MCF 10A (cell line): ENCODE measurements around the gene DMXL2. TPM values are rescaled to one million over a fixed set of nuclear protein-coding genes. Genes with fewer than 3 reads are reported as not detected.

Source experiments
- BruUV-seq: library from RNA; stranded (reverse); fragments of 400-500 nt; replicated peaks from 2 replicates; lab custom pipeline; 2021; lab: Mats Ljungman, UMichigan
- CTCF ChIA-PET: fragments of 300-600 bp; sonication (Branson Sonifier 250); formaldehyde crosslinking; extraction: SDS; loops from one replicate; lab custom pipeline; 2021; ENCODE audit warnings: antibody characterized with exemption, inconsistent platforms; lab: Yijun Ruan, JAX
- POLR2A ChIA-PET: fragments of 300-600, 350-650 bp; sonication (Branson Sonifier 250); formaldehyde crosslinking; extraction: SDS; loops from one replicate; lab custom pipeline; 2020; ENCODE audit warnings: antibody characterized with exemption, inconsistent platforms; lab: Yijun Ruan, JAX
- DNase-seq: peaks from one replicate; pipeline ENCODE4 v3.0.0-alpha.2; 2018; ENCODE audit not compliant: unreplicated experiment
- H3K27ac Mint-ChIP-seq: one replicate; pipeline ENCODE4 v1.8.0; 2022; ENCODE audit warnings: mild to moderate bottlenecking, low read depth, mixed read lengths; ENCODE audit not compliant: unreplicated experiment
- H3K27me3 Mint-ChIP-seq: one replicate; pipeline ENCODE4 v1.8.0; 2022; ENCODE audit warnings: mixed read lengths; ENCODE audit not compliant: insufficient read depth, unreplicated experiment
- H3K36me3 Mint-ChIP-seq: one replicate; pipeline ENCODE4 v1.8.0; 2022; ENCODE audit warnings: mild to moderate bottlenecking, moderate library complexity, mixed read lengths; ENCODE audit not compliant: insufficient read depth, unreplicated experiment
- H3K4me1 Mint-ChIP-seq: one replicate; pipeline ENCODE4 v1.8.0; 2022; ENCODE audit warnings: mixed read lengths; ENCODE audit not compliant: insufficient read depth, unreplicated experiment
- H3K4me3 Mint-ChIP-seq: one replicate; pipeline ENCODE4 v1.8.0; 2022; ENCODE audit warnings: mild to moderate bottlenecking, moderate library complexity, mixed read lengths; ENCODE audit not compliant: unreplicated experiment
- H3K9me3 Mint-ChIP-seq: one replicate; pipeline ENCODE4 v1.8.0; 2022; ENCODE audit warnings: mixed read lengths; ENCODE audit not compliant: unreplicated experiment
- intact Hi-C: fragments of 100-400 bp; cut with micrococcal nuclease; formaldehyde crosslinking; loops from 2 replicates; pipeline ENCODE4 v1.14.1; 2022
- total RNA-seq: library from RNA; stranded (reverse); gene quantifications from 2 replicates; pipeline ENCODE4 v1.2.3, GENCODE V29; 2022
- TF ChIP-seq, protein P1 (sequence below): fragments of 200-600 bp; IDR thresholded peaks from one replicate; pipeline ENCODE4 v1.8.0; 2022; ENCODE audit warnings: antibody characterized with exemption, mild to moderate bottlenecking; ENCODE audit not compliant: unreplicated experiment

DMXL2 gene
- total RNA-seq, 1 experiment from 2014 or later, result 13.6 TPM

DNA sequence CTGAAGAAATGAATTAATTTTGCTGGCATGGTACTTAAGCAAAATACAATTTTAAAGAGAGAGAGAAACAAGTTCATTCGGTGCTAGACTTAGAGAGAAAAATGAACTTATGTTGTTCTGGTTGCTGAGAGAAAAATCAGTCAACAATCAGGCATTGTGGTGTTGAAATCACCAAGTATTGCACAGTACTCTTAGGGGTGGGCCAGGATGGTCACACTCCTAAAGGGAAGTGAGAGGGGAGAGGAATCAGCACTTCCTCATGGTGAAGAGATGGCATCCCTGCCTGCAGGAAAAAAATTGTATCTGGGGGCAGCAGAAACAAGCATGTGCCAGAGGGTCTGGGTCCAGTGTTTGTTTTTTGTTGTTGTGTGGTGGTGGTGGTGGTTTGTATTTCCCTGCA, 7.0 kb upstream of the DMXL2 start:
- peak; percentile 13 for DNase-seq
- H3K36me3 Mint-ChIP-seq, result no peaks in the 10 kb centered on the region
- no peaks in the 10 kb centered on the region for H3K9me3 Mint-ChIP-seq
- intact Hi-C loops, result no loop called here
- no peak overlapping the region for H3K4me3 Mint-ChIP-seq
- no peaks in the 10 kb centered on the region for H3K4me1 Mint-ChIP-seq
- H3K27ac Mint-ChIP-seq, result no peak overlapping the region
- no peaks in the 10 kb centered on the region for H3K27me3 Mint-ChIP-seq
- TF ChIP-seq, protein P1, sequence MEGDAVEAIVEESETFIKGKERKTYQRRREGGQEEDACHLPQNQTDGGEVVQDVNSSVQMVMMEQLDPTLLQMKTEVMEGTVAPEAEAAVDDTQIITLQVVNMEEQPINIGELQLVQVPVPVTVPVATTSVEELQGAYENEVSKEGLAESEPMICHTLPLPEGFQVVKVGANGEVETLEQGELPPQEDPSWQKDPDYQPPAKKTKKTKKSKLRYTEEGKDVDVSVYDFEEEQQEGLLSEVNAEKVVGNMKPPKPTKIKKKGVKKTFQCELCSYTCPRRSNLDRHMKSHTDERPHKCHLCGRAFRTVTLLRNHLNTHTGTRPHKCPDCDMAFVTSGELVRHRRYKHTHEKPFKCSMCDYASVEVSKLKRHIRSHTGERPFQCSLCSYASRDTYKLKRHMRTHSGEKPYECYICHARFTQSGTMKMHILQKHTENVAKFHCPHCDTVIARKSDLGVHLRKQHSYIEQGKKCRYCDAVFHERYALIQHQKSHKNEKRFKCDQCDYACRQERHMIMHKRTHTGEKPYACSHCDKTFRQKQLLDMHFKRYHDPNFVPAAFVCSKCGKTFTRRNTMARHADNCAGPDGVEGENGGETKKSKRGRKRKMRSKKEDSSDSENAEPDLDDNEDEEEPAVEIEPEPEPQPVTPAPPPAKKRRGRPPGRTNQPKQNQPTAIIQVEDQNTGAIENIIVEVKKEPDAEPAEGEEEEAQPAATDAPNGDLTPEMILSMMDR, result no peak
- POLR2A ChIA-PET, result no interaction called here
- CTCF ChIA-PET, result no interaction called here
- BruUV-seq, result no TSS peak

DNA sequence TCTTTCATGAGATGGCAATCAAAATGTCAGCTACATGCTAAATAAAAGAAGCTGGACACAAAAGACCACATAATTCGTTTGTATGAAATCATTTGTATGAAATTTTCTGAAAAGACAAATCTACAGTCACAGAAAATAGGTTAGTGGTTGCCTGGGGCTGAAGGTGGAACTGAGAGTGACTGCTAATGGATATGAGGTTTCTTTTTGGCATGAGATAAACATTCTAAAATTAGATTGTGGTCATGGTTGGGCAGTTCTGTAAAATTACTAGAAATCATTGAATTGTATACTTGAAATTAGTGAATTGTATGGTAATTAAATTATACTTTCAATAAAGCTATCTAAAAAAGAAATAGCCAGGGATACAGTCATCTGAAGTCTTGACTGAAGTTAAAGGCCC, 2.7 kb upstream of the DMXL2 start:
- H3K36me3 Mint-ChIP-seq, result peaks cover 10% of the 10 kb centered on the region
- no TSS peak for BruUV-seq
- no peak for DNase-seq
- intact Hi-C loops, result no loop called here
- H3K4me3 Mint-ChIP-seq, result no peak overlapping the region
- ChIA-PET CTCF (interaction anchor here (1.2 kb wide), 1 partner anchor 24 kb away, joined by 3 read pairs; no protein-coding TSS in a partner anchor), POLR2A (interaction anchor here (1.1 kb wide), 1 partner anchor 9 kb away, joined by 4 read pairs; no protein-coding TSS in a partner anchor)
- H3K27ac Mint-ChIP-seq, result no peak overlapping the region
- peaks cover 16% of the 10 kb centered on the region for H3K4me1 Mint-ChIP-seq
- H3K9me3 Mint-ChIP-seq, result no peaks in the 10 kb centered on the region
- TF ChIP-seq, protein P1, result no peak
- no peaks in the 10 kb centered on the region for H3K27me3 Mint-ChIP-seq

DNA sequence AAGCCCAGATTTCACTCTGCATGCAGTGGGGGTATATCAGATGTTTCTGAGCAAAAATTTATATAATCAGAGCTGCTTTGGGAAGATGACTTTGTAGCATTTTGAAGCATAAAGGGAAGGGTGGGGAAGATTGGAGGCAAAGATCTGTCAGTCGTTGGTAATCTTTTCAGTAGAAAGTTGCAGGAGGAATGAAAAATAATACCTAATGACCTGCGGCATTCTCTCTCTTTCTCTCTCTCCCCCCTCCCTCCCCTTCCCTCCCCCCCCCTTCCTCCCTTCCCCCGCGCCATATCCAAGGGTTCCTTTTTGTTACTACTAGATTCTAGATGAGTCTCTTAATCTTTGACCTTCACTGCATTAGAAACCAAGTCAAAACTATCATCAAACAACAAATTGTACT, 1.5 kb upstream of the DMXL2 start:
- no TSS peak for BruUV-seq
- Mint-ChIP-seq H3K27ac (no peak overlapping the region), H3K27me3 (no peaks in the 10 kb centered on the region), H3K4me3 (no peak overlapping the region), H3K36me3 (peaks cover 10% of the 10 kb centered on the region), H3K4me1 (peaks cover 27% of the 10 kb centered on the region), H3K9me3 (no peaks in the 10 kb centered on the region)
- POLR2A ChIA-PET, result interaction anchor here (2.7 to 3.4 kb wide), 3 partner anchors 10 to 113 kb away, joined by 9 to 29 read pairs (median 9); partner anchors contain the start of gene LYSMD2
- intact Hi-C loops, result no loop called here
- CTCF ChIA-PET, result no interaction called here
- DNase-seq, result no peak
- TF ChIP-seq, protein P1, result no peak

DNA sequence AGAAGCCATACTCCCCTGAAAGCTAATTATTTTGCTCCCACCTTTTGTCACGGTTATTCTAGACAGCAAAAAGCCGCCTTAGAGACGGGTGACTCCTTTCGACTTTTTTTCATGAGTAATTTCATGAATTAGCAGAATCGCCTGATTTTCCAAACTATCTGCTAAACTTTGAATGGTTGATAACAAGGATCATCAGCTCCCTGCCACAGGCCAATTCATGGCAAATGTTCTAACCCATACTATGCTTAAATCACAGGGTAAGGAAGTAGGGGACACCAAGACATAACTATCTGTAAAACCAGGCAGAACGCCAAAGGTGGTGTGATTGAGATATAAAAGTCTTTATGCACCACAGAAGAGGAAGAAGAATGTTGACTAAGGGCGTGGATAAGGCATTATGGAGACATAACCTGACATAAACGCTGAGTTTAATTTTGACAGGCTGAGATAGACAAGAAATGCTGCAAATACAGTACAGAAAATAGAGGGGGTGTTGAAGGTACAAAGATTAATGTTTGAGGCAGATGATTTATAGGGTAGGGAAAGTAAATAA, 891 bp upstream of the DMXL2 start:
- Mint-ChIP-seq H3K27ac (peak overlapping the region; percentile 2), H3K4me3 (peak overlapping the region; percentile 99), H3K4me1 (peaks cover 27% of the 10 kb centered on the region), H3K27me3 (no peaks in the 10 kb centered on the region), H3K36me3 (peaks cover 10% of the 10 kb centered on the region), H3K9me3 (no peaks in the 10 kb centered on the region)
- TF ChIP-seq, protein P1, result no peak
- DNase-seq, result peak; percentile 33
- no TSS peak for BruUV-seq
- intact Hi-C loops, result no loop called here
- POLR2A ChIA-PET, result interaction anchor here (0.7 to 3.4 kb wide), 14 partner anchors 10 to 581 kb away, joined by 3 to 29 read pairs (median 4); partner anchors contain the start of genes LYSMD2 and TMOD3
- CTCF ChIA-PET, result interaction anchor here (0.5 to 4.0 kb wide), 4 partner anchors 24 to 87 kb away, joined by 3 to 28 read pairs (median 7); no protein-coding TSS in a partner anchor
